Neural crest cell (in vitro differentiated cells): ENCODE measurements around the gene CSNK1G2. TPM values are rescaled to one million over a fixed set of nuclear protein-coding genes. Genes with fewer than 3 reads are reported as not detected.

Experiments used
- DNase-seq: peaks from one replicate; pipeline ENCODE4 v3.0.0; 2021; ENCODE audit warnings: low read depth, mixed read lengths, low spot score
- H3K27ac Mint-ChIP-seq: one replicate; pipeline ENCODE4 v1.8.0; 2021; ENCODE audit warnings: mild to moderate bottlenecking, mixed read lengths; ENCODE audit not compliant: unreplicated experiment
- H3K27me3 Mint-ChIP-seq: 2 replicates; pipeline ENCODE4 v1.8.0; 2021; ENCODE audit warnings: low read depth, mild to moderate bottlenecking, mixed read lengths
- H3K36me3 Mint-ChIP-seq: 2 replicates; pipeline ENCODE4 v1.8.0; 2021; ENCODE audit warnings: low read depth, mild to moderate bottlenecking, mixed read lengths
- H3K4me1 Mint-ChIP-seq: 2 replicates; pipeline ENCODE4 v1.8.0; 2021; ENCODE audit warnings: mixed read lengths
- H3K4me3 Mint-ChIP-seq: one replicate; pipeline ENCODE4 v1.8.0; 2021; ENCODE audit warnings: mild to moderate bottlenecking, mixed read lengths
- H3K9me3 Mint-ChIP-seq: 2 replicates; pipeline ENCODE4 v1.8.0; 2021; ENCODE audit warnings: mixed read lengths
- CTCF ChIP-seq: fragments of 200-600 bp; sonication (generic); conservative IDR thresholded peaks from 2 replicates; pipeline ENCODE4 v1.5.0; 2021; ENCODE audit warnings: antibody characterized with exemption, mild to moderate bottlenecking
- total RNA-seq: library from RNA; stranded (reverse); gene quantifications from 2 replicates; pipeline ENCODE4 v1.2.1, GENCODE V29; 2021

The CSNK1G2 gene
- total RNA-seq, 1 donor from 2014 or later: 133 TPM

- peak overlapping the region; percentile 57 for H3K27ac Mint-ChIP-seq
- no peaks in the 10 kb centered on the region for H3K36me3 Mint-ChIP-seq
- no peak for TF ChIP-seq CTCF
Measured at GRCh38 chr19:1956122-1956494, 15.1 kb downstream of the CSNK1G2 start.

GRCh38 chr19:1956868-1957492 is 16.0 kb downstream of the CSNK1G2 start:
- Mint-ChIP-seq H3K27me3 (no peaks in the 10 kb centered on the region), H3K9me3 (no peaks in the 10 kb centered on the region), H3K4me1 (no peaks in the 10 kb centered on the region), H3K4me3 (no peak overlapping the region), H3K27ac (peak overlapping the region; percentile 57), H3K36me3 (no peaks in the 10 kb centered on the region)
- TF ChIP-seq CTCF: no peak
- no peak for DNase-seq

More at GRCh38 chr19:1956122-1956494, 15.1 kb downstream of the CSNK1G2 start:
- Mint-ChIP-seq H3K4me3 (no peak overlapping the region), H3K9me3 (no peaks in the 10 kb centered on the region), H3K4me1 (no peaks in the 10 kb centered on the region), H3K27me3 (no peaks in the 10 kb centered on the region)
- no peak for DNase-seq

- no peaks in the 10 kb centered on the region for H3K4me1 Mint-ChIP-seq
- no peaks in the 10 kb centered on the region for H3K27me3 Mint-ChIP-seq
Measured at GRCh38 chr19:1957562-1958248, 16.7 kb downstream of the CSNK1G2 start.

GRCh38 chr19:1959928-1960589 is 19.1 kb downstream of the CSNK1G2 start:
- Mint-ChIP-seq H3K4me3 (no peak overlapping the region), H3K9me3 (no peaks in the 10 kb centered on the region), H3K27me3 (no peaks in the 10 kb centered on the region), H3K27ac (no peak overlapping the region), H3K36me3 (no peaks in the 10 kb centered on the region), H3K4me1 (no peaks in the 10 kb centered on the region)
- no peak for TF ChIP-seq CTCF
- no peak for DNase-seq

More at GRCh38 chr19:1957562-1958248, 16.7 kb downstream of the CSNK1G2 start:
- Mint-ChIP-seq H3K27ac (no peak overlapping the region), H3K4me3 (no peak overlapping the region), H3K36me3 (no peaks in the 10 kb centered on the region), H3K9me3 (no peaks in the 10 kb centered on the region)
- DNase-seq: no peak
- no peak for TF ChIP-seq CTCF

- no peak overlapping the region for H3K4me3 Mint-ChIP-seq
- no peaks in the 10 kb centered on the region for H3K9me3 Mint-ChIP-seq
- no peaks in the 10 kb centered on the region for H3K4me1 Mint-ChIP-seq
- no peak for TF ChIP-seq CTCF
- H3K36me3 Mint-ChIP-seq: no peaks in the 10 kb centered on the region
- H3K27me3 Mint-ChIP-seq: no peaks in the 10 kb centered on the region
- no peak overlapping the region for H3K27ac Mint-ChIP-seq
- DNase-seq: no peak
Measured at GRCh38 chr19:1961000-1961883, 20.3 kb downstream of the CSNK1G2 start.
